Esophagus muscularis mucosa (tissue), 4 donors: ENCODE results near the gene MYH7B.

Source experiments
- CTCF ChIP-seq, 3 experiments: fragments of 200-600 bp in 2 of 3; fragments of 450-650 bp in 1 of 3; sonication (generic) in 2 of 3; IDR thresholded peaks; one replicate each; pipeline ENCODE4 v1.5.1; 2017 to 2019; ENCODE audit warnings: antibody characterized with exemption in 3 of 3, mild to moderate bottlenecking in 2 of 3, moderate library complexity in 1 of 3
- EP300 ChIP-seq: sonication (generic); formaldehyde crosslinking; IDR thresholded peaks from one replicate; pipeline ENCODE4 v1.6.1; 2017; ENCODE audit warnings: antibody characterized with exemption
- POLR2A ChIP-seq: fragments of 450-650 bp; IDR thresholded peaks from one replicate; pipeline ENCODE4 v1.6.1; 2017; ENCODE audit warnings: antibody characterized with exemption, moderate library complexity, mild to moderate bottlenecking, low read depth
- POLR2AphosphoS5 ChIP-seq, 2 donors: sonication (generic); formaldehyde crosslinking; IDR thresholded peaks; one replicate each; pipeline ENCODE4 v1.6.1; 2017; ENCODE audit warnings: antibody characterized with exemption in 2 of 2

- TF ChIP-seq POLR2A (no peak), CTCF (IDR thresholded peaks at IDR 0.05) (no peak), POLR2AphosphoS5 (IDR thresholded peaks at IDR 0.05) (no peak), EP300 (no peak)
Measured at GRCh38 chr20:34923414-34923813, 32.3 kb upstream of the MYH7B start.
